PC-9 (cell line): ENCODE measurements around the gene STX3. TPM values are rescaled to one million over a fixed set of nuclear protein-coding genes. Genes with fewer than 3 reads are reported as not detected.
"Not testable (repeated sequence)": the region's sequence is repeated elsewhere in the genome, so short reads cannot be mapped to it uniquely, and the experiment has no call there.

Experiments used
- BruUV-seq: library from RNA; stranded (reverse); fragments of 400-500 nt; replicated peaks from 2 replicates; lab custom pipeline; 2021; lab: Mats Ljungman, UMichigan
- CTCF ChIA-PET: fragments of 300-600 bp; sonication (Branson Sonifier 250); formaldehyde crosslinking; loops from one replicate; lab custom pipeline; 2022; ENCODE audit warnings: antibody characterized with exemption; lab: Charles Lee
- POLR2A ChIA-PET: fragments of 300-600 bp; sonication (Branson Sonifier 250); formaldehyde crosslinking; loops from one replicate; lab custom pipeline; 2022; ENCODE audit warnings: antibody characterized with exemption; ENCODE audit not compliant: unreplicated experiment; lab: Charles Lee
- DNase-seq, 2 experiments: peaks; one replicate each; pipeline versions ENCODE4 v3.0.0 to v3.0.0-alpha.2; 2015 to 2022; ENCODE audit warnings: mixed read lengths in 1 of 2
- H2AFZ ChIP-seq: fragments of 200-600 bp; sonication (generic); 2 replicates; pipeline ENCODE4 v1.8.1; 2017; ENCODE audit warnings: antibody characterized with exemption
- H3F3A ChIP-seq: fragments of 200-600 bp; sonication (generic); 2 replicates; pipeline ENCODE4 v1.8.1; 2017; ENCODE audit warnings: antibody characterized with exemption, mild to moderate bottlenecking, low read depth; ENCODE audit not compliant: insufficient read depth
- H3K27ac ChIP-seq: fragments of 200-600 bp; sonication (generic); 2 replicates; pipeline ENCODE4 v1.6.1; 2016; ENCODE audit warnings: mixed run types
- H3K27me3 ChIP-seq: fragments of 200-600 bp; sonication (generic); 2 replicates; pipeline ENCODE4 v1.6.1; 2016; ENCODE audit warnings: low read depth, mixed run types; ENCODE audit not compliant: insufficient read depth
- H3K36me3 ChIP-seq: fragments of 200-600 bp; sonication (generic); 2 replicates; pipeline ENCODE4 v1.6.1; 2016; ENCODE audit warnings: low read depth, mixed run types
- H3K4me1 ChIP-seq: fragments of 200-600 bp; sonication (generic); replicated peaks from 2 replicates; pipeline ENCODE4 v1.6.1; 2016; ENCODE audit warnings: mixed run types; ENCODE audit not compliant: insufficient read depth
- H3K4me2 ChIP-seq: fragments of 200-600 bp; sonication (generic); 2 replicates; pipeline ENCODE4 v1.6.1; 2017; ENCODE audit warnings: mixed run types
- H3K4me3 ChIP-seq: fragments of 200-600 bp; sonication (generic); 2 replicates; pipeline ENCODE4 v1.6.1; 2016; ENCODE audit warnings: mixed run types
- H3K79me2 ChIP-seq: fragments of 200-600 bp; sonication (generic); 2 replicates; pipeline ENCODE4 v1.6.1; 2017; ENCODE audit warnings: low read depth, mixed run types
- H3K9me2 ChIP-seq: fragments of 200-600 bp; sonication (generic); 2 replicates; pipeline ENCODE4 v1.8.1; 2017; ENCODE audit warnings: mild to moderate bottlenecking; ENCODE audit not compliant: insufficient read depth
- H3K9me3 ChIP-seq: fragments of 200-600 bp; sonication (generic); 2 replicates; pipeline ENCODE4 v1.8.1; 2016; ENCODE audit warnings: low read depth; ENCODE audit not compliant: insufficient read depth
- H4K20me1 ChIP-seq: fragments of 200-600 bp; sonication (generic); 2 replicates; pipeline ENCODE4 v1.8.1; 2017; ENCODE audit not compliant: insufficient read depth
- CTCF ChIP-seq: fragments of 200-600 bp; sonication (generic); conservative IDR thresholded peaks from 2 replicates; pipeline ENCODE4 v1.6.1; 2017; ENCODE audit warnings: mixed run types, antibody characterized with exemption, mild to moderate bottlenecking, moderate library complexity
- EZH2 ChIP-seq: fragments of 200-600 bp; sonication (generic); IDR thresholded peaks from 2 replicates; pipeline ENCODE4 v1.8.0; 2017; ENCODE audit warnings: antibody characterized with exemption, low read depth
- intact Hi-C: fragments of 100-400 bp; cut with micrococcal nuclease; formaldehyde crosslinking; loops from one replicate; pipeline ENCODE4 v1.10.0; 2022; ENCODE audit not compliant: unreplicated experiment
- total RNA-seq: library from RNA; stranded (reverse); gene quantifications from 2 replicates; pipeline ENCODE4 v1.2.3, GENCODE V29; 2021

Gene STX3
- total RNA-seq, 1 experiment from 2014 or later, result 50.1 TPM

GRCh38 chr11:59783632-59784090, 28.5 kb downstream of the STX3 start:
- Histone ChIP-seq H3K36me3 (peaks cover 22% of the 10 kb centered on the region), H3K79me2 (peaks cover 48% of the 10 kb centered on the region), H4K20me1 (peaks cover 17% of the 10 kb centered on the region), H3K4me3 (no peak overlapping the region), H3K9me3 (no peaks in the 10 kb centered on the region), H2AFZ (no peak overlapping the region), H3K4me1 (peaks cover 51% of the 10 kb centered on the region), H3F3A (peaks cover 51% of the 10 kb centered on the region), H3K4me2 (no peak overlapping the region), H3K9me2 (no peaks in the 10 kb centered on the region), H3K27ac (no peak overlapping the region), H3K27me3 (no peaks in the 10 kb centered on the region)
- intact Hi-C loops, result no loop called here
- no peak for TF ChIP-seq EZH2
- no peak for TF ChIP-seq CTCF
- DNase-seq, result no peak
- no TSS peak for BruUV-seq
- ChIA-PET CTCF (no interaction called here), POLR2A (interaction anchor here (0.6 kb wide), 1 partner anchor 166 kb away, joined by 3 read pairs; no protein-coding TSS in a partner anchor)

- peaks cover 43% of the 10 kb centered on the region for H3K79me2 ChIP-seq
- POLR2A ChIA-PET, H3K4me2 ChIP-seq, intact Hi-C loops, BruUV-seq, CTCF ChIA-PET, H2AFZ ChIP-seq, H3K27ac ChIP-seq, H3K9me3 ChIP-seq, H3K9me2 ChIP-seq, DNase-seq, H3K27me3 ChIP-seq, H3K4me3 ChIP-seq: not testable (repeated sequence)
- peaks cover 43% of the 10 kb centered on the region for H3K4me1 ChIP-seq
- peaks cover 46% of the 10 kb centered on the region for H3F3A ChIP-seq
- H3K36me3 ChIP-seq, result peaks cover 30% of the 10 kb centered on the region
- H4K20me1 ChIP-seq, result peaks cover 11% of the 10 kb centered on the region
These were observed 29.3 kb downstream of the STX3 start for GRCh38 chr11:59784441-59784840.

- TF ChIP-seq CTCF, result no peak
- no peak for TF ChIP-seq EZH2
- Histone ChIP-seq H2AFZ (no peak overlapping the region), H3F3A (peaks cover 41% of the 10 kb centered on the region), H3K36me3 (peaks cover 37% of the 10 kb centered on the region), H3K9me3 (no peaks in the 10 kb centered on the region), H3K27me3 (no peaks in the 10 kb centered on the region), H3K27ac (peak overlapping the region; percentile 79; the same call in 1 of the 2 replicates), H3K4me3 (no peak overlapping the region), H3K4me1 (peaks cover 37% of the 10 kb centered on the region), H3K79me2 (peaks cover 37% of the 10 kb centered on the region), H3K4me2 (0 out of 2 replicates have a peak overlapping the region, but pooled peaks have one; percentile 61), H4K20me1 (peaks cover 11% of the 10 kb centered on the region), H3K9me2 (no peaks in the 10 kb centered on the region)
- DNase-seq, result no peak
- CTCF ChIA-PET, result interaction anchor here (0.7 kb wide), 1 partner anchor 21 kb away, joined by 6 read pairs; no protein-coding TSS in a partner anchor
- intact Hi-C loops, result no loop called here
- BruUV-seq, result no TSS peak
- POLR2A ChIA-PET, result no interaction called here
These were observed 30.6 kb downstream of the STX3 start for GRCh38 chr11:59785818-59786217.
